ENCODE measurements around the gene TCF4. TPM values are rescaled to one million over a fixed set of nuclear protein-coding genes. Genes with fewer than 3 reads are reported as not detected.

Gene TCF4
- total RNA-seq, 1 experiment from 2014 or later: 12.5 TPM

- Histone ChIP-seq H2AFZ (ENCODE audit: low read length) (no peak overlapping the region), H3K4me3 (ENCODE audit: low read length) (no peak overlapping the region), H3K9me2 (replicated peaks; ENCODE audit: low read length) (no peaks in the 10 kb centered on the region), H4K20me1 (ENCODE audit: low read length) (no peaks in the 10 kb centered on the region), H3K79me2 (ENCODE audit: low read length) (no peaks in the 10 kb centered on the region), H3K9ac (ENCODE audit: low read length) (no peak overlapping the region), H3K27ac (ENCODE audit: low read length) (peak overlapping the region; percentile 43), H3K27me3 (ENCODE audit: low read length) (no peaks in the 10 kb centered on the region), H3K4me2 (ENCODE audit: low read length) (no peak overlapping the region), H3K36me3 (ENCODE audit: low read depth, low read length) (no peaks in the 10 kb centered on the region), H3K4me1 (ENCODE audit: insufficient read depth, low read length) (no peaks in the 10 kb centered on the region; the same call in 1 of the 2 replicates), H3K9me3 (ENCODE audit: low read length) (no peaks in the 10 kb centered on the region), H3F3A (ENCODE audit: low read length, unreplicated experiment) (no peaks in the 10 kb centered on the region)
- TF ChIP-seq EZH2phosphoT487 (IDR thresholded peaks at IDR 0.05; ENCODE audit: borderline replicate concordance, low read length): no peak
- no peak for TF ChIP-seq CTCF (conservative IDR thresholded peaks at IDR 0.05; ENCODE audit: low read depth, low read length)
- TF ChIP-seq EZH2 (IDR thresholded peaks at IDR 0.05; ENCODE audit: low read length, unreplicated experiment): no peak
- intact Hi-C loops (cut with micrococcal nuclease): no loop called here
- no TSS peak for BruUV-seq (replicated peaks)
- CTCF ChIA-PET: no interaction called here
- ATAC-seq: peak; percentile 55
- DNase-seq: peak; percentile 25
- POLR2A ChIA-PET (ENCODE audit: unreplicated experiment): no interaction called here
These were observed 48.8 kb downstream of the TCF4 start for GRCh38 chr18:55539240-55539639.

DNA sequence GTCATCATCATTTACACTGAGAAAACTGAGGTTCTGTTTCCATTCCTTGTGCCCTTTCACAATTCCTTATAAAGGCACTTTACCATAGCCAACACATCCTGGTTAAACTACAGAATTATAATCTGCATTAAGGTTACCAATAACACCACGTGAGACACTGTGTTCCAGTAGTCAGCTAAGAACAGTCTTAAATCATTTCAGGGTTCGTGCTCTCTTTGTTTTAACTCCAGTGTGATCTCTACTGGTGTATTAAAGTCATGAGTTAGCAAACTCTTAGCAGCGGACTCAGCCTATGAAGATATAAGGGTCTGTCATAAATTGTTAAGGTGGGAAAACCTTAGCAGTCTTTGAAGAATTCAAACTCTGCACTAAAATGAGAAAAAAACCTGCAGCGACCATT is 53.0 kb downstream of the TCF4 start:
- H3K27ac ChIP-seq (ENCODE audit: low read length): no peak overlapping the region
- no peaks in the 10 kb centered on the region for H3K27me3 ChIP-seq (ENCODE audit: low read length)
- H3K79me2 ChIP-seq (ENCODE audit: low read length): no peaks in the 10 kb centered on the region
- ChIA-PET CTCF (no interaction called here), POLR2A (ENCODE audit: unreplicated experiment) (no interaction called here)
- no peaks in the 10 kb centered on the region for H4K20me1 ChIP-seq (ENCODE audit: low read length)
- BruUV-seq (replicated peaks): no TSS peak
- no peaks in the 10 kb centered on the region; the same call in 1 of the 2 replicates for H3K4me1 ChIP-seq (ENCODE audit: insufficient read depth, low read length)
- no peaks in the 10 kb centered on the region for H3K9me2 ChIP-seq (replicated peaks; ENCODE audit: low read length)
- no peak overlapping the region for H3K4me2 ChIP-seq (ENCODE audit: low read length)
- no peak overlapping the region for H2AFZ ChIP-seq (ENCODE audit: low read length)
- ATAC-seq: no peak
- TF ChIP-seq EZH2phosphoT487 (IDR thresholded peaks at IDR 0.05; ENCODE audit: borderline replicate concordance, low read length) (no peak), CTCF (conservative IDR thresholded peaks at IDR 0.05; ENCODE audit: low read depth, low read length) (no peak), EZH2 (IDR thresholded peaks at IDR 0.05; ENCODE audit: low read length, unreplicated experiment) (no peak)
- H3F3A ChIP-seq (ENCODE audit: low read length, unreplicated experiment): no peaks in the 10 kb centered on the region
- H3K9ac ChIP-seq (ENCODE audit: low read length): no peak overlapping the region
- DNase-seq: no peak
- H3K36me3 ChIP-seq (ENCODE audit: low read depth, low read length): no peaks in the 10 kb centered on the region
- intact Hi-C loops (cut with micrococcal nuclease): no loop called here
- no peaks in the 10 kb centered on the region for H3K9me3 ChIP-seq (ENCODE audit: low read length)
- no peak overlapping the region for H3K4me3 ChIP-seq (ENCODE audit: low read length)

GRCh38 chr18:55534547-55534946 is 53.4 kb downstream of the TCF4 start:
- Histone ChIP-seq H3K4me3 (ENCODE audit: low read length) (no peak overlapping the region), H3K4me2 (ENCODE audit: low read length) (no peak overlapping the region), H3K9me2 (replicated peaks; ENCODE audit: low read length) (no peaks in the 10 kb centered on the region), H3K79me2 (ENCODE audit: low read length) (no peaks in the 10 kb centered on the region), H3K4me1 (ENCODE audit: insufficient read depth, low read length) (no peaks in the 10 kb centered on the region; the same call in 1 of the 2 replicates), H3K9me3 (ENCODE audit: low read length) (no peaks in the 10 kb centered on the region), H4K20me1 (ENCODE audit: low read length) (no peaks in the 10 kb centered on the region), H3F3A (ENCODE audit: low read length, unreplicated experiment) (no peaks in the 10 kb centered on the region), H3K27ac (ENCODE audit: low read length) (no peak overlapping the region), H3K36me3 (ENCODE audit: low read depth, low read length) (no peaks in the 10 kb centered on the region), H3K9ac (ENCODE audit: low read length) (no peak overlapping the region), H3K27me3 (ENCODE audit: low read length) (no peaks in the 10 kb centered on the region), H2AFZ (ENCODE audit: low read length) (no peak overlapping the region)
- intact Hi-C loops (cut with micrococcal nuclease): no loop called here
- ATAC-seq (no peak), DNase-seq (no peak)
- ChIA-PET CTCF (no interaction called here), POLR2A (ENCODE audit: unreplicated experiment) (no interaction called here)
- BruUV-seq (replicated peaks): no TSS peak
- TF ChIP-seq CTCF (conservative IDR thresholded peaks at IDR 0.05; ENCODE audit: low read depth, low read length) (no peak), EZH2phosphoT487 (IDR thresholded peaks at IDR 0.05; ENCODE audit: borderline replicate concordance, low read length) (no peak), EZH2 (IDR thresholded peaks at IDR 0.05; ENCODE audit: low read length, unreplicated experiment) (no peak)
